OCI-LY3 (cell line): Measurements from ENCODE around the gene SLC26A4.

Source experiments
- H2AFZ ChIP-seq: fragments of 200-600, 300-600 bp; shearing (Covaris generic); 2 replicates; pipeline ENCODE4 v1.6.0; 2014; ENCODE audit warnings: antibody characterized with exemption, low read depth, low read length
- H3K27ac ChIP-seq: fragments of 200-600, 300-600 bp; sonication (generic); 2 replicates; pipeline ENCODE4 v1.5.1; 2014; ENCODE audit warnings: mild to moderate bottlenecking, low read length, moderate library complexity, mixed read lengths
- H3K27me3 ChIP-seq: fragments of 200-600, 300-600 bp; sonication (generic); 2 replicates; pipeline ENCODE4 v1.6.1; 2014; ENCODE audit warnings: low read depth, low read length, mixed read lengths
- H3K36me3 ChIP-seq: fragments of 200-600, 300-600 bp; sonication (generic); replicated peaks from 2 replicates; pipeline ENCODE3; 2014; ENCODE audit warnings: low read depth, low read length, mixed read lengths
- H3K4me1 ChIP-seq: fragments of 300-600, 200-600 bp; sonication (generic); 2 replicates; pipeline ENCODE4 v1.6.1; 2014; ENCODE audit warnings: low read length, mixed read lengths
- H3K4me2 ChIP-seq: fragments of 200-600, 300-600 bp; sonication (generic); 2 replicates; pipeline ENCODE4 v1.6.1; 2014; ENCODE audit warnings: low read length, mixed read lengths
- H3K4me3 ChIP-seq: fragments of 300-600, 200-600 bp; sonication (generic); 2 replicates; pipeline ENCODE4 v1.5.1; 2014; ENCODE audit warnings: antibody characterized with exemption, mild to moderate bottlenecking, low read length, moderate library complexity
- H3K79me2 ChIP-seq: fragments of 300-600, 200-600 bp; shearing (Covaris generic); 2 replicates; pipeline ENCODE4 v1.6.1; 2014; ENCODE audit warnings: mild to moderate bottlenecking, low read length, mixed read lengths
- H3K9ac ChIP-seq: fragments of 300-600, 200-600 bp; shearing (Covaris generic); 2 replicates; pipeline ENCODE4 v1.6.0; 2014; ENCODE audit warnings: mild to moderate bottlenecking, low read length, moderate library complexity
- H3K9me3 ChIP-seq: fragments of 200-600, 300-600 bp; shearing (Covaris generic); 2 replicates; pipeline ENCODE4 v1.6.1; 2014; ENCODE audit warnings: low read length, mixed read lengths; ENCODE audit not compliant: insufficient read depth
- H4K20me1 ChIP-seq: fragments of 200-600, 300-600 bp; sonication (generic); 2 replicates; pipeline ENCODE4 v1.6.1; 2016; ENCODE audit warnings: low read length, mixed read lengths; ENCODE audit not compliant: insufficient read depth
- EZH2phosphoT487 ChIP-seq: fragments of 200-600 bp; shearing (Covaris generic); IDR thresholded peaks from 2 replicates; pipeline ENCODE4 v1.6.1; 2018; ENCODE audit warnings: antibody characterized with exemption, mixed run types, low read depth
- TF ChIP-seq, protein P1 (sequence below): fragments of 200-600, 300-600 bp; sonication (generic); IDR thresholded peaks from 2 replicates; pipeline ENCODE4 v1.5.1; 2014; ENCODE audit warnings: antibody characterized with exemption, low read length, low read depth

SLC26A4 gene

GRCh38 chr7:107676249-107676648 lies 15.6 kb downstream of the SLC26A4 start:
- Histone ChIP-seq H3K4me2 (no peak overlapping the region), H3K9me3 (no peaks in the 10 kb centered on the region), H2AFZ (no peak overlapping the region), H3K27me3 (peaks cover 41% of the 10 kb centered on the region), H3K36me3 (no peaks in the 10 kb centered on the region), H3K79me2 (no peaks in the 10 kb centered on the region), H3K4me3 (no peak overlapping the region), H3K27ac (no peak overlapping the region), H4K20me1 (0 out of 2 replicates have a peak, but pooled peaks cover 3% of the 10 kb centered on the region), H3K4me1 (peaks cover 14% of the 10 kb centered on the region), H3K9ac (no peak overlapping the region)
- no peak for TF ChIP-seq EZH2phosphoT487
- TF ChIP-seq, protein P1, sequence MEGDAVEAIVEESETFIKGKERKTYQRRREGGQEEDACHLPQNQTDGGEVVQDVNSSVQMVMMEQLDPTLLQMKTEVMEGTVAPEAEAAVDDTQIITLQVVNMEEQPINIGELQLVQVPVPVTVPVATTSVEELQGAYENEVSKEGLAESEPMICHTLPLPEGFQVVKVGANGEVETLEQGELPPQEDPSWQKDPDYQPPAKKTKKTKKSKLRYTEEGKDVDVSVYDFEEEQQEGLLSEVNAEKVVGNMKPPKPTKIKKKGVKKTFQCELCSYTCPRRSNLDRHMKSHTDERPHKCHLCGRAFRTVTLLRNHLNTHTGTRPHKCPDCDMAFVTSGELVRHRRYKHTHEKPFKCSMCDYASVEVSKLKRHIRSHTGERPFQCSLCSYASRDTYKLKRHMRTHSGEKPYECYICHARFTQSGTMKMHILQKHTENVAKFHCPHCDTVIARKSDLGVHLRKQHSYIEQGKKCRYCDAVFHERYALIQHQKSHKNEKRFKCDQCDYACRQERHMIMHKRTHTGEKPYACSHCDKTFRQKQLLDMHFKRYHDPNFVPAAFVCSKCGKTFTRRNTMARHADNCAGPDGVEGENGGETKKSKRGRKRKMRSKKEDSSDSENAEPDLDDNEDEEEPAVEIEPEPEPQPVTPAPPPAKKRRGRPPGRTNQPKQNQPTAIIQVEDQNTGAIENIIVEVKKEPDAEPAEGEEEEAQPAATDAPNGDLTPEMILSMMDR: no peak

- Histone ChIP-seq H3K79me2 (no peaks in the 10 kb centered on the region), H2AFZ (no peak overlapping the region), H3K4me3 (no peak overlapping the region), H4K20me1 (no peaks in the 10 kb centered on the region), H3K9ac (no peak overlapping the region), H3K36me3 (no peaks in the 10 kb centered on the region), H3K9me3 (no peaks in the 10 kb centered on the region), H3K27me3 (peaks cover 22% of the 10 kb centered on the region), H3K4me1 (peaks cover 8% of the 10 kb centered on the region), H3K4me2 (no peak overlapping the region), H3K27ac (no peak overlapping the region)
- TF ChIP-seq EZH2phosphoT487: no peak
- TF ChIP-seq, protein P1: no peak
Observed at GRCh38 chr7:107678110-107678753, 17.6 kb downstream of the SLC26A4 start.

GRCh38 chr7:107680478-107680877 lies 19.9 kb downstream of the SLC26A4 start:
- Histone ChIP-seq H3K27ac (no peak overlapping the region), H4K20me1 (no peaks in the 10 kb centered on the region), H2AFZ (no peak overlapping the region), H3K9ac (no peak overlapping the region), H3K9me3 (no peaks in the 10 kb centered on the region), H3K4me3 (no peak overlapping the region), H3K27me3 (peaks cover 8% of the 10 kb centered on the region), H3K36me3 (no peaks in the 10 kb centered on the region), H3K79me2 (no peaks in the 10 kb centered on the region), H3K4me1 (peaks cover 8% of the 10 kb centered on the region), H3K4me2 (no peak overlapping the region)
- no peak for TF ChIP-seq EZH2phosphoT487
- TF ChIP-seq, protein P1: no peak

GRCh38 chr7:107682886-107683285 lies 22.3 kb downstream of the SLC26A4 start:
- no peak overlapping the region for H3K4me3 ChIP-seq
- TF ChIP-seq, protein P1: no peak
- TF ChIP-seq EZH2phosphoT487: no peak

More at GRCh38 chr7:107682886-107683285, 22.3 kb downstream of the SLC26A4 start:
- no peaks in the 10 kb centered on the region for H3K79me2 ChIP-seq
- peaks cover 8% of the 10 kb centered on the region for H3K4me1 ChIP-seq
- no peak overlapping the region for H2AFZ ChIP-seq
- H3K9ac ChIP-seq: no peak overlapping the region
- H3K27me3 ChIP-seq: peaks cover 23% of the 10 kb centered on the region
- H3K36me3 ChIP-seq: no peaks in the 10 kb centered on the region
- H3K9me3 ChIP-seq: no peaks in the 10 kb centered on the region
- H3K4me2 ChIP-seq: no peak overlapping the region
- no peaks in the 10 kb centered on the region for H4K20me1 ChIP-seq
- H3K27ac ChIP-seq: no peak overlapping the region
